K562 (cell line): Measurements from ENCODE around the gene MPHOSPH9. TPM values are rescaled to one million over a fixed set of nuclear protein-coding genes. Genes with fewer than 3 reads are reported as not detected.

Source experiments
- ATAC-seq: fragments of 200-7000 bp; cut with Tn5 transposase; 3 replicates; pipeline ENCODE4 v1.9.1; 2020; ENCODE audit warnings: moderate library complexity
- BruUV-seq: library from RNA; stranded (reverse); fragments of 400-500 nt; replicated peaks from 2 replicates; lab custom pipeline; 2021; lab: Mats Ljungman, UMichigan
- CTCF ChIA-PET: fragments of 300-600 bp; formaldehyde crosslinking; extraction: SDS; loops from one replicate; lab custom pipeline; 2021; ENCODE audit warnings: low intra/inter-chr PET ratio; lab: Yijun Ruan, JAX
- POLR2A ChIA-PET: fragments of 300-600, 350-650 bp; sonication (Branson Sonifier 250); formaldehyde crosslinking; extraction: SDS; loops from one replicate; lab custom pipeline; 2021; ENCODE audit warnings: antibody characterized with exemption, inconsistent platforms; lab: Yijun Ruan, JAX
- DNase-seq, 4 experiments: peaks; one replicate each; pipeline versions ENCODE4 v3.0.0 to v3.0.0-alpha.2; 2011 to 2018; ENCODE audit warnings: low spot score in 3 of 4, mixed read lengths in 3 of 4; ENCODE audit errors: extremely low read depth in 1 of 4
- FAIRE-seq: peaks from 2 replicates; lab custom pipeline; 2011; peaks lifted over from hg19 to GRCh38; lab: Jason Lieb, UNC
- H2AFZ ChIP-seq: 2 replicates; pipeline ENCODE4 v1.6.0; 2011; ENCODE audit warnings: low read depth, low read length, control low read depth, inconsistent platforms
- H3K27ac ChIP-seq: fragments of 200-600 bp; 3 replicates; pipeline ENCODE4 v1.8.0; 2011; ENCODE audit warnings: low read depth, mild to moderate bottlenecking, control low read depth, inconsistent platforms, low read length, moderate library complexity, mixed read lengths; ENCODE audit errors: extremely low read depth
- H3K27me3 ChIP-seq, 2 experiments: fragments of 300-600 bp in 1 of 2; 2 replicates in 1 of 2; 3 replicates in 1 of 2; pipeline versions ENCODE4 v1.6.0 to v1.8.0; 2011; ENCODE audit warnings: inconsistent platforms in 2 of 2, low read length in 2 of 2, mild to moderate bottlenecking in 1 of 2, mixed read lengths in 1 of 2, moderate library complexity in 1 of 2; ENCODE audit not compliant: control insufficient read depth in 2 of 2, insufficient read depth in 2 of 2
- H3K36me3 ChIP-seq: fragments of 300-600 bp; 3 replicates; pipeline ENCODE4 v1.8.0; 2011; ENCODE audit warnings: mild to moderate bottlenecking, low read length, inconsistent platforms; ENCODE audit not compliant: control insufficient read depth, insufficient read depth
- H3K4me1 ChIP-seq, 2 experiments: fragments of 200-600 bp in 1 of 2; replicated peaks in 1 of 2; 2 replicates in 1 of 2; 3 replicates in 1 of 2; pipeline versions ENCODE4 v1.5.1 to v1.8.0; 2011; ENCODE audit warnings: inconsistent platforms in 2 of 2, low read length in 2 of 2, mild to moderate bottlenecking in 1 of 2, mixed read lengths in 1 of 2, moderate library complexity in 1 of 2; ENCODE audit not compliant: control insufficient read depth in 2 of 2, insufficient read depth in 2 of 2
- H3K4me2 ChIP-seq: 2 replicates; pipeline ENCODE4 v1.6.1; 2011; ENCODE audit warnings: low read length, control low read depth, inconsistent platforms, mixed read lengths; ENCODE audit not compliant: insufficient read depth
- H3K4me3 ChIP-seq: fragments of 200-600 bp; sonication (generic), shearing (Covaris generic); 2 replicates; pipeline ENCODE4 v1.5.1; 2016; ENCODE audit warnings: control low read depth, inconsistent platforms
- H3K79me2 ChIP-seq: fragments of 200-600 bp; 3 replicates; pipeline ENCODE4 v1.8.0; 2011; ENCODE audit warnings: low read length, inconsistent platforms; ENCODE audit not compliant: control insufficient read depth, insufficient read depth
- H3K9ac ChIP-seq, 2 experiments: 2 replicates each; pipeline versions ENCODE4 v1.6.0 to v1.6.1; 2011; ENCODE audit warnings: low read depth in 2 of 2, low read length in 2 of 2, control low read depth in 1 of 2, inconsistent platforms in 1 of 2, mild to moderate bottlenecking in 1 of 2, mixed read lengths in 1 of 2; ENCODE audit not compliant: insufficient read depth in 1 of 2
- H3K9me1 ChIP-seq: one replicate; pipeline ENCODE4 v1.6.0; 2011; ENCODE audit warnings: inconsistent platforms, mild to moderate bottlenecking, low read length, moderate library complexity; ENCODE audit not compliant: control insufficient read depth, insufficient read depth
- H3K9me3 ChIP-seq: replicated peaks from 2 replicates; pipeline ENCODE4 v1.5.1; 2011; ENCODE audit warnings: low read depth, low read length, inconsistent platforms; ENCODE audit not compliant: control insufficient read depth, insufficient read depth
- H4K20me1 ChIP-seq: replicated peaks from 2 replicates; pipeline ENCODE4 v1.6.1; 2011; ENCODE audit warnings: low read length, inconsistent platforms, mixed read lengths; ENCODE audit not compliant: control insufficient read depth, insufficient read depth
- ESRRA ChIP-seq: fragments of 450-650 bp; IDR thresholded peaks from 2 replicates; pipeline ENCODE4 v1.6.1; 2014; ENCODE audit warnings: low read depth, mild to moderate bottlenecking, moderate library complexity, borderline replicate concordance
- FOSL1 ChIP-seq: fragments of 200-800 bp; sonication (Bioruptor generic); conservative IDR thresholded peaks from 2 replicates; pipeline ENCODE4 v1.6.1; 2016; ENCODE audit warnings: missing genetic modification characterization, missing compliant biosample characterization
- HNRNPLL ChIP-seq: fragments of 200-400 bp; formaldehyde crosslinking; IDR thresholded peaks from 2 replicates; pipeline ENCODE4 v1.6.1; 2017; ENCODE audit warnings: low read length, low read depth, mild to moderate bottlenecking; ENCODE audit not compliant: poor library complexity, severe bottlenecking
- HNRNPUL1 ChIP-seq: fragments of 200-400 bp; formaldehyde crosslinking; IDR thresholded peaks from 2 replicates; pipeline ENCODE4 v1.6.1; 2017; ENCODE audit warnings: low read length
- NFXL1 ChIP-seq: fragments of 450-650 bp; formaldehyde crosslinking; IDR thresholded peaks from 2 replicates; pipeline ENCODE4 v1.4.0; 2021; ENCODE audit warnings: mild to moderate bottlenecking
- PHB2 ChIP-seq: fragments of 450-650 bp; IDR thresholded peaks from 2 replicates; pipeline ENCODE4 v1.6.1; 2017; ENCODE audit warnings: low read depth
- REST ChIP-seq, 2 experiments: fragments of 450-650 bp; formaldehyde crosslinking in 1 of 2; IDR thresholded peaks; 2 replicates each; pipeline versions ENCODE4 v1.4.0 to v1.6.1; 2014 to 2020; ENCODE audit warnings: mild to moderate bottlenecking in 2 of 2, borderline replicate concordance in 1 of 2, low read depth in 1 of 2
- SPI1 ChIP-seq: IDR thresholded peaks from 2 replicates; pipeline ENCODE4 v1.6.1; 2011; ENCODE audit warnings: low read depth, low read length, control low read depth, borderline replicate concordance
- STAT5A ChIP-seq: IDR thresholded peaks from 2 replicates; pipeline ENCODE4 v1.6.1; 2012; ENCODE audit warnings: low read length, inconsistent platforms, borderline replicate concordance
- TBL1XR1 ChIP-seq, 2 experiments: IDR thresholded peaks; 2 replicates each; pipeline ENCODE4 v1.6.1; 2012; ENCODE audit warnings: improper control_type of control experiment in 2 of 2, low read length in 2 of 2, mild to moderate bottlenecking in 1 of 2
- ZNF639 ChIP-seq, 2 experiments: fragments of 200-800 bp in 1 of 2; sonication (Bioruptor generic) in 1 of 2; sonication (generic) in 1 of 2; formaldehyde crosslinking in 1 of 2; IDR thresholded peaks in 1 of 2; conservative IDR thresholded peaks in 1 of 2; 2 replicates each; pipeline versions ENCODE4 v1.5.0 to v1.6.1; 2016 to 2020; ENCODE audit warnings: missing compliant biosample characterization in 1 of 2, missing genetic modification characterization in 1 of 2, missing genetic modification reagents in 1 of 2
- WGBS: fragments of 100-300 bp; shearing (Covaris generic); methylation state at CpG from one replicate; pipeline ENCODE4 v1.1.6; 2016; ENCODE audit warnings: low coverage, mixed read lengths; ENCODE audit not compliant: insufficient coverage; ENCODE audit errors: missing lambda C conversion rate; 5-methylcytosine and 5-hydroxymethylcytosine counted together
- in situ Hi-C: fragments of 300-500 bp; cut with MboI; formaldehyde crosslinking; loops from 4 replicates; pipeline ENCODE4 v1.15.0; 2018; ENCODE audit warnings: inconsistent platforms, mixed read lengths
- intact Hi-C: fragments of 100-400 bp; cut with micrococcal nuclease; formaldehyde crosslinking; loops from 2 replicates; pipeline ENCODE4 v1.14.2; 2022
- polyA plus RNA-seq, 8 experiments: library from polyadenylated mRNA; depleted of rRNA in 4 of 8; stranded (reverse) in 5 of 8; unstranded in 3 of 8; fragments of >200 nt; fragmentation: Nextera tagmentation in 2 of 8; fragmentation: Illumina TruSeq in 1 of 8; extraction: Ambion mirVana in 2 of 8; extraction: Trizol in 1 of 8; gene quantifications; 2 replicates each; pipeline versions ENCODE4 v1.2.1 to v1.2.3, GENCODE V29; 2011 to 2014; ENCODE audit warnings: inconsistent platforms in 1 of 8, missing spikeins in 1 of 8
- total RNA-seq, 7 experiments: library from RNA; depleted of rRNA in 6 of 7; stranded (reverse); fragments of >200 nt in 6 of 7; fragmentation: Illumina TruSeq in 2 of 7; extraction: Trizol in 2 of 7; gene quantifications; 2 replicates each; pipeline versions ENCODE4 v1.2.1 to v1.2.3, GENCODE V29; 2011 to 2021; ENCODE audit warnings: low replicate concordance in 1 of 7

The MPHOSPH9 gene
- total and polyA plus RNA-seq, 9 of the 15 experiments (the other 6 are each of a cell fraction or from before 2014, with no cell fraction given), result 14.2 to 103 (median 54.5) TPM

- DNase-seq, result no peak
- Histone ChIP-seq H3K9me1 (no peaks in the 10 kb centered on the region), H3K9ac (no peak overlapping the region), H3K9me3 (no peaks in the 10 kb centered on the region), H3K4me2 (no peak overlapping the region), H3K36me3 (peaks cover 64% of the 10 kb centered on the region), H3K79me2 (no peaks in the 10 kb centered on the region), H3K27ac (no peak overlapping the region), H3K4me3 (no peak overlapping the region), H4K20me1 (no peaks in the 10 kb centered on the region), H3K4me1 (no peaks in the 10 kb centered on the region), H2AFZ (no peak overlapping the region), H3K27me3 (no peaks in the 10 kb centered on the region)
- no TSS peak for BruUV-seq
- ChIA-PET CTCF (no interaction called here), POLR2A (no interaction called here)
- intact Hi-C loops (no loop called here), in situ Hi-C loops (no loop called here)
- WGBS, result 65% methylated on average over 5 of the region's 5 CpGs
- FAIRE-seq, result no peak
- ATAC-seq, result no peak
- no peak for TF ChIP-seq PHB2
- no peak for TF ChIP-seq ZNF639 (CRISPR knock-in tag; conservative IDR thresholded peaks at IDR 0.05 in 1 of 2, IDR thresholded peaks at IDR 0.05 in 1 of 2)
- no peak for TF ChIP-seq NFXL1 (CRISPR knock-in tag)
- TF ChIP-seq STAT5A, result no peak
- no peak for TF ChIP-seq HNRNPUL1
- TF ChIP-seq TBL1XR1 (IDR thresholded peaks at IDR 0.05; ENCODE audit: low read length in 2 of 2), result no peak
- no peak for TF ChIP-seq REST (IDR thresholded peaks at IDR 0.05; ENCODE audit: borderline replicate concordance)
- TF ChIP-seq REST (CRISPR knock-in tag; IDR thresholded peaks at IDR 0.05; ENCODE audit: low read depth), result no peak
- TF ChIP-seq SPI1, result no peak
- no peak for TF ChIP-seq FOSL1
- TF ChIP-seq ESRRA, result no peak
- no peak for TF ChIP-seq HNRNPLL
Measured at GRCh38 chr12:123171967-123172366, 61.0 kb downstream of the MPHOSPH9 start.
